GM12872 (cell line): ENCODE results near the gene ST6GALNAC6.

Experiments
- CTCF ChIP-seq: IDR thresholded peaks from 3 replicates; pipeline ENCODE4 v1.5.1; 2011; ENCODE audit warnings: low read depth, mild to moderate bottlenecking, low read length, moderate library complexity; ENCODE audit not compliant: insufficient read depth

ST6GALNAC6 gene

GRCh38 chr9:127925959-127926905 is 26.8 kb upstream of the ST6GALNAC6 start:
- no peak for TF ChIP-seq CTCF

GRCh38 chr9:127924736-127925444 is 25.5 kb upstream of the ST6GALNAC6 start:
- no peak for TF ChIP-seq CTCF

GRCh38 chr9:127923771-127924170 is 24.4 kb upstream of the ST6GALNAC6 start:
- no peak for TF ChIP-seq CTCF

GRCh38 chr9:127923046-127923445 is 23.6 kb upstream of the ST6GALNAC6 start:
- no peak for TF ChIP-seq CTCF

GRCh38 chr9:127921557-127922120 is 22.2 kb upstream of the ST6GALNAC6 start:
- TF ChIP-seq CTCF, result peak; percentile 92

GRCh38 chr9:127920794-127921193 is 21.4 kb upstream of the ST6GALNAC6 start:
- TF ChIP-seq CTCF, result no peak; the same call in 2 of the 3 replicates

- no peak for TF ChIP-seq CTCF
These were observed 19.9 kb upstream of the ST6GALNAC6 start for GRCh38 chr9:127919253-127919815.
